ENCODE data around the gene HMGA1. TPM values are rescaled to one million over a fixed set of nuclear protein-coding genes. Genes with fewer than 3 reads are reported as not detected.
A peak's percentile ranks its signal among the peaks of the same experiment; 100 is the strongest.

The HMGA1 gene
- polyA plus RNA-seq, 1 of the 3 experiments (the other 2 are of a cell fraction): 433 TPM

DNA sequence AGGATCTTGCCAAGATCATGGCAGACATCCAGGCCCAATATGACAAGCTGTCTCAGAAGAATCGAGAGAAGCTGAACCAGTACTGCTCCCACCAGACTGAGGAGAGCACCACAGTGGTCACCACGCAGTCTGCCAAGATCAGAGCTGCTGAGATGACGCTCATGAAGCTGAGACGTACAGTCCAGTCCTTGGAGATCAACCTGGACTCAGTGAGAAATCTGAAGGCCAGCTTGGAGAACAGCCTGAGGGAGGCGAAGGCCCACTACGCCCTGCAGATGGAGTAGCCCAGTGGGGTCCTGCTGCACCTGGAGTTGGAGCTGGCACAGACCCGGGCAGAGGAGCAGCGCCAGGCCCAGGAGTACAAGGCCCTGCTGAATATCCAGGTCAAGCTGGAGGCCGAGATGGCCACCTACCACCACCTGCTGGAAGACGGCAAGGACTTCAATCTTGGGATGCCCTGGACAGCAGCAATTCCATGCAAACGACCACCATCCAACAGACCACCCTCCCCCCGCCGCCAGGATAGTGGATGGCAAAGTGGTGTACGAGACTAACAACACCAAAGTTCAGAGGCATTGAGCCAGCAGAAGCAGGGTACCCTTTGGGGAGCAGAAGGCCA is 46.1 kb upstream of the HMGA1 start:
- DNase-seq: no peak
- no peak overlapping the region for H3K4me2 ChIP-seq
- H3K4me1 ChIP-seq (ENCODE audit: control insufficient read depth in 1 of 2, insufficient read depth in 2 of 2, low read depth in 1 of 2, low read length in 1 of 2): no peaks in the 10 kb centered on the region
- no peaks in the 10 kb centered on the region for H3K27me3 ChIP-seq (ENCODE audit: insufficient read depth)
- CTCF ChIA-PET: interaction anchor here (0.6 to 2.1 kb wide), 5 partner anchors 8 to 225 kb away, joined by 3 to 7 read pairs (median 3); partner anchors contain the start of gene SMIM29
- H3K27ac ChIP-seq (ENCODE audit: low read depth in 2 of 2, low read length in 1 of 2): no peak overlapping the region
- H3K4me3 ChIP-seq (ENCODE audit: low read depth in 2 of 2, low read length in 1 of 2): no peak overlapping the region
- H3K9ac ChIP-seq: no peak overlapping the region
- WGBS (ENCODE audit: low lambda C conversion rate): 76% methylated on average over 8 of the region's 14 CpGs
- TF ChIP-seq ELF1 (IDR thresholded peaks at IDR 0.05) (no peak), RCOR1 (IDR thresholded peaks at IDR 0.05; ENCODE audit: low read length) (no peak), EP300 (IDR thresholded peaks at IDR 0.05; ENCODE audit: borderline replicate concordance in 1 of 2, low read depth in 1 of 2, low read length in 1 of 2) (no peak), EZH2phosphoT487 (IDR thresholded peaks at IDR 0.05; ENCODE audit: borderline replicate concordance, low read depth) (no peak)
- TF ChIP-seq, protein P1, sequence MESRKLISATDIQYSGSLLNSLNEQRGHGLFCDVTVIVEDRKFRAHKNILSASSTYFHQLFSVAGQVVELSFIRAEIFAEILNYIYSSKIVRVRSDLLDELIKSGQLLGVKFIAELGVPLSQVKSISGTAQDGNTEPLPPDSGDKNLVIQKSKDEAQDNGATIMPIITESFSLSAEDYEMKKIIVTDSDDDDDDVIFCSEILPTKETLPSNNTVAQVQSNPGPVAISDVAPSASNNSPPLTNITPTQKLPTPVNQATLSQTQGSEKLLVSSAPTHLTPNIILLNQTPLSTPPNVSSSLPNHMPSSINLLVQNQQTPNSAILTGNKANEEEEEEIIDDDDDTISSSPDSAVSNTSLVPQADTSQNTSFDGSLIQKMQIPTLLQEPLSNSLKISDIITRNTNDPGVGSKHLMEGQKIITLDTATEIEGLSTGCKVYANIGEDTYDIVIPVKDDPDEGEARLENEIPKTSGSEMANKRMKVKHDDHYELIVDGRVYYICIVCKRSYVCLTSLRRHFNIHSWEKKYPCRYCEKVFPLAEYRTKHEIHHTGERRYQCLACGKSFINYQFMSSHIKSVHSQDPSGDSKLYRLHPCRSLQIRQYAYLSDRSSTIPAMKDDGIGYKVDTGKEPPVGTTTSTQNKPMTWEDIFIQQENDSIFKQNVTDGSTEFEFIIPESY (IDR thresholded peaks at IDR 0.05; ENCODE audit: borderline replicate concordance, low read depth): no peak
- TF ChIP-seq, protein P2, sequence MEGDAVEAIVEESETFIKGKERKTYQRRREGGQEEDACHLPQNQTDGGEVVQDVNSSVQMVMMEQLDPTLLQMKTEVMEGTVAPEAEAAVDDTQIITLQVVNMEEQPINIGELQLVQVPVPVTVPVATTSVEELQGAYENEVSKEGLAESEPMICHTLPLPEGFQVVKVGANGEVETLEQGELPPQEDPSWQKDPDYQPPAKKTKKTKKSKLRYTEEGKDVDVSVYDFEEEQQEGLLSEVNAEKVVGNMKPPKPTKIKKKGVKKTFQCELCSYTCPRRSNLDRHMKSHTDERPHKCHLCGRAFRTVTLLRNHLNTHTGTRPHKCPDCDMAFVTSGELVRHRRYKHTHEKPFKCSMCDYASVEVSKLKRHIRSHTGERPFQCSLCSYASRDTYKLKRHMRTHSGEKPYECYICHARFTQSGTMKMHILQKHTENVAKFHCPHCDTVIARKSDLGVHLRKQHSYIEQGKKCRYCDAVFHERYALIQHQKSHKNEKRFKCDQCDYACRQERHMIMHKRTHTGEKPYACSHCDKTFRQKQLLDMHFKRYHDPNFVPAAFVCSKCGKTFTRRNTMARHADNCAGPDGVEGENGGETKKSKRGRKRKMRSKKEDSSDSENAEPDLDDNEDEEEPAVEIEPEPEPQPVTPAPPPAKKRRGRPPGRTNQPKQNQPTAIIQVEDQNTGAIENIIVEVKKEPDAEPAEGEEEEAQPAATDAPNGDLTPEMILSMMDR (IDR thresholded peaks at IDR 0.05): no peak
- no peaks in the 10 kb centered on the region for H3K36me3 ChIP-seq (replicated peaks in 1 of 2; ENCODE audit: control insufficient read depth in 1 of 2, insufficient read depth in 2 of 2, low read length in 1 of 2)
- POLR2A ChIA-PET: no interaction called here
- H2AFZ ChIP-seq (ENCODE audit: low read depth): no peak overlapping the region
- H3K9me2 ChIP-seq: no peaks in the 10 kb centered on the region
- H3F3A ChIP-seq (replicated peaks; ENCODE audit: insufficient read depth): no peaks in the 10 kb centered on the region
- no peaks in the 10 kb centered on the region for H4K20me1 ChIP-seq (ENCODE audit: insufficient read depth)
- no peaks in the 10 kb centered on the region for H3K9me3 ChIP-seq
- no peaks in the 10 kb centered on the region for H3K79me2 ChIP-seq (ENCODE audit: insufficient read depth)

DNA sequence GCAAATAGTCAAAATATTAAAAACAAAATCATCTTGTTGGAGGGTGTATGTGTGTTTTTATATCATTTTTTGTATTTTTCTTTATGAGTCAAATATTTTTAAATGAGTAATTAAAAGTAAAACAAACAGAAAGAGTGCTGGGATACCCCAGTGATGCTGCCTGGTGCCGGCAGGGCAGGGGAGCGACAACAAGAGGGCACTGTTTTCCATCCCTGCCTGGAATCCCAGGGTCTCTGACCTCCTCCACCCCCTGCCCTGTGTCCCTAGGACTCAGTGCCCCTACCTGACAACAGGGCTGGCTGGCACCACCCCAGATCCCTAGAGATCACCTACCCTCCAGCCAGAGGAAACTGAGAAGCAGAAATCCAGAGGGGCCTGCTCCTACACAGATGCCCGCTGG is 41.9 kb upstream of the HMGA1 start:
- TF ChIP-seq, protein P2 (IDR thresholded peaks at IDR 0.05): peak; percentile 9; the same call in 1 of the 2 replicates
- TF ChIP-seq YY1 (IDR thresholded peaks at IDR 0.05; ENCODE audit: low read depth): no peak
- CTCF ChIA-PET: interaction anchor here (0.7 to 4.3 kb wide), 6 partner anchors 13 to 221 kb away, joined by 3 to 62 read pairs (median 8); no protein-coding TSS in a partner anchor

More for the DNA sequence above, 41.9 kb upstream of the HMGA1 start:
- Histone ChIP-seq H3K27ac (ENCODE audit: low read depth in 2 of 2, low read length in 1 of 2) (no peak overlapping the region), H3K27me3 (ENCODE audit: insufficient read depth) (no peaks in the 10 kb centered on the region), H3K9me3 (no peaks in the 10 kb centered on the region), H3F3A (replicated peaks; ENCODE audit: insufficient read depth) (peaks cover 5% of the 10 kb centered on the region), H3K4me2 (no peak overlapping the region), H4K20me1 (ENCODE audit: insufficient read depth) (no peaks in the 10 kb centered on the region), H3K79me2 (ENCODE audit: insufficient read depth) (no peaks in the 10 kb centered on the region), H3K4me3 (ENCODE audit: low read depth in 2 of 2, low read length in 1 of 2) (no peak overlapping the region), H3K36me3 (replicated peaks in 1 of 2; ENCODE audit: control insufficient read depth in 1 of 2, insufficient read depth in 2 of 2, low read length in 1 of 2) (no peaks in the 10 kb centered on the region), H3K9ac (no peak overlapping the region), H3K4me1 (ENCODE audit: control insufficient read depth in 1 of 2, insufficient read depth in 2 of 2, low read depth in 1 of 2, low read length in 1 of 2) (peaks cover 0 to 8% of the 10 kb centered on the region in 2 experiments; a peak in 1 of 4 replicates), H3K9me2 (no peaks in the 10 kb centered on the region), H2AFZ (ENCODE audit: low read depth) (no peak overlapping the region)
- POLR2A ChIA-PET: no interaction called here
- 85% methylated on average over 3 of the region's 3 CpGs for whole genome bisulfite sequencing (ENCODE audit: low lambda C conversion rate)
- no peak for DNase-seq
